Neural progenitor cell (in vitro differentiated cells): Measurements from ENCODE around the gene PMS1. TPM values are rescaled to one million over a fixed set of nuclear protein-coding genes. Genes with fewer than 3 reads are reported as not detected.

Experiments used
- DNase-seq: peaks from one replicate; pipeline ENCODE4 v3.0.0-alpha.2; 2016; ENCODE audit warnings: low spot score
- H2AFZ ChIP-seq: fragments of 200-600 bp; sonication (generic); replicated peaks from 2 replicates; pipeline ENCODE4 v1.6.1; 2016; ENCODE audit warnings: antibody characterized with exemption
- H3F3A ChIP-seq: fragments of 200-600 bp; sonication (generic); 2 replicates; pipeline ENCODE4 v1.6.1; 2016; ENCODE audit warnings: antibody characterized with exemption, low read depth
- H3K27ac ChIP-seq: fragments of 200-600 bp; sonication (generic); 2 replicates; pipeline ENCODE4 v1.5.1; 2016; ENCODE audit warnings: mild to moderate bottlenecking
- H3K27me3 ChIP-seq: fragments of 200-600 bp; sonication (generic); 2 replicates; pipeline ENCODE4 v1.6.1; 2016; ENCODE audit warnings: mild to moderate bottlenecking, moderate library complexity
- H3K36me3 ChIP-seq: fragments of 200-600 bp; sonication (generic); 2 replicates; pipeline ENCODE4 v1.5.1; 2016
- H3K4me1 ChIP-seq: fragments of 200-600 bp; sonication (generic); 2 replicates; pipeline ENCODE4 v1.6.1; 2016; ENCODE audit warnings: mixed run types
- H3K4me2 ChIP-seq: fragments of 200-600 bp; sonication (generic); 2 replicates; pipeline ENCODE4 v1.6.1; 2016
- H3K4me3 ChIP-seq: fragments of 200-600 bp; sonication (generic); 2 replicates; pipeline ENCODE4 v1.5.1; 2016
- H3K79me2 ChIP-seq: fragments of 200-600 bp; sonication (generic); 2 replicates; pipeline ENCODE4 v1.6.1; 2016; ENCODE audit warnings: low read depth
- H3K9ac ChIP-seq: fragments of 200-600 bp; sonication (generic); 2 replicates; pipeline ENCODE4 v1.6.1; 2016
- H3K9me3 ChIP-seq: fragments of 200-600 bp; sonication (generic); 2 replicates; pipeline ENCODE4 v1.5.1; 2016; ENCODE audit warnings: low read depth
- H4K20me1 ChIP-seq: fragments of 200-600 bp; sonication (generic); 2 replicates; pipeline ENCODE4 v1.6.1; 2016; ENCODE audit warnings: low read depth
- H3K27ac Mint-ChIP-seq: 3 replicates; pipeline ENCODE4 v1.8.0; 2021; ENCODE audit warnings: mixed read lengths
- H3K27me3 Mint-ChIP-seq: 2 replicates; pipeline ENCODE4 v1.8.0; 2022; ENCODE audit warnings: low read depth, mild to moderate bottlenecking, inconsistent platforms, moderate library complexity, mixed read lengths; ENCODE audit not compliant: insufficient read depth
- H3K36me3 Mint-ChIP-seq: 3 replicates; pipeline ENCODE4 v1.8.0; 2021; ENCODE audit warnings: mixed read lengths
- H3K4me1 Mint-ChIP-seq: 3 replicates; pipeline ENCODE4 v1.8.0; 2021; ENCODE audit warnings: mixed read lengths
- H3K4me3 Mint-ChIP-seq: 3 replicates; pipeline ENCODE4 v1.8.0; 2021; ENCODE audit warnings: mild to moderate bottlenecking, moderate library complexity, mixed read lengths
- H3K9me3 Mint-ChIP-seq: 3 replicates; pipeline ENCODE4 v1.8.0; 2020; ENCODE audit warnings: mixed read lengths
- EZH2 ChIP-seq: fragments of 200-600 bp; sonication (generic); IDR thresholded peaks from 2 replicates; pipeline ENCODE4 v1.6.1; 2017; ENCODE audit warnings: antibody characterized with exemption, mild to moderate bottlenecking, moderate library complexity
- EZH2phosphoT487 ChIP-seq: fragments of 200-600 bp; sonication (generic); IDR thresholded peaks from 2 replicates; pipeline ENCODE4 v1.6.1; 2017; ENCODE audit warnings: antibody characterized with exemption
- total RNA-seq: library from RNA; depleted of rRNA; stranded (reverse); fragments of >200 nt; gene quantifications from 2 replicates; pipeline ENCODE4 v1.2.3, GENCODE V29; 2015; ENCODE audit warnings: low replicate concordance
- TF ChIP-seq, protein P1 (sequence below): fragments of 200-600 bp; sonication (generic); IDR thresholded peaks from 2 replicates; pipeline ENCODE4 v1.5.1; 2017; ENCODE audit warnings: antibody characterized with exemption, mild to moderate bottlenecking

The PMS1 gene
- total RNA-seq, 1 donor from 2014 or later = 97.9 TPM

GRCh38 chr2:189851174-189851826 is 67.0 kb downstream of the PMS1 start:
- no peak for DNase-seq
- H3K4me3 Mint-ChIP-seq = no peak overlapping the region
- peaks cover 10% of the 10 kb centered on the region for H3K36me3 Mint-ChIP-seq
- Histone ChIP-seq H3K79me2 (no peaks in the 10 kb centered on the region), H3F3A (no peaks in the 10 kb centered on the region), H2AFZ (no peak overlapping the region), H4K20me1 (peaks cover 21% of the 10 kb centered on the region), H3K4me2 (no peak overlapping the region), H3K9me3 (no peaks in the 10 kb centered on the region), H3K9ac (no peak overlapping the region), H3K27me3 (no peaks in the 10 kb centered on the region), H3K27ac (no peak overlapping the region), H3K4me1 (peaks cover 27% of the 10 kb centered on the region), H3K36me3 (peaks cover 15% of the 10 kb centered on the region), H3K4me3 (no peak overlapping the region)
- H3K4me1 Mint-ChIP-seq = peaks cover 11% of the 10 kb centered on the region
- no peaks in the 10 kb centered on the region for H3K27me3 Mint-ChIP-seq
- H3K27ac Mint-ChIP-seq = no peak overlapping the region
- H3K9me3 Mint-ChIP-seq = no peaks in the 10 kb centered on the region
- TF ChIP-seq, protein P1, sequence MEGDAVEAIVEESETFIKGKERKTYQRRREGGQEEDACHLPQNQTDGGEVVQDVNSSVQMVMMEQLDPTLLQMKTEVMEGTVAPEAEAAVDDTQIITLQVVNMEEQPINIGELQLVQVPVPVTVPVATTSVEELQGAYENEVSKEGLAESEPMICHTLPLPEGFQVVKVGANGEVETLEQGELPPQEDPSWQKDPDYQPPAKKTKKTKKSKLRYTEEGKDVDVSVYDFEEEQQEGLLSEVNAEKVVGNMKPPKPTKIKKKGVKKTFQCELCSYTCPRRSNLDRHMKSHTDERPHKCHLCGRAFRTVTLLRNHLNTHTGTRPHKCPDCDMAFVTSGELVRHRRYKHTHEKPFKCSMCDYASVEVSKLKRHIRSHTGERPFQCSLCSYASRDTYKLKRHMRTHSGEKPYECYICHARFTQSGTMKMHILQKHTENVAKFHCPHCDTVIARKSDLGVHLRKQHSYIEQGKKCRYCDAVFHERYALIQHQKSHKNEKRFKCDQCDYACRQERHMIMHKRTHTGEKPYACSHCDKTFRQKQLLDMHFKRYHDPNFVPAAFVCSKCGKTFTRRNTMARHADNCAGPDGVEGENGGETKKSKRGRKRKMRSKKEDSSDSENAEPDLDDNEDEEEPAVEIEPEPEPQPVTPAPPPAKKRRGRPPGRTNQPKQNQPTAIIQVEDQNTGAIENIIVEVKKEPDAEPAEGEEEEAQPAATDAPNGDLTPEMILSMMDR = no peak
- TF ChIP-seq EZH2 = no peak
- no peak for TF ChIP-seq EZH2phosphoT487

DNA sequence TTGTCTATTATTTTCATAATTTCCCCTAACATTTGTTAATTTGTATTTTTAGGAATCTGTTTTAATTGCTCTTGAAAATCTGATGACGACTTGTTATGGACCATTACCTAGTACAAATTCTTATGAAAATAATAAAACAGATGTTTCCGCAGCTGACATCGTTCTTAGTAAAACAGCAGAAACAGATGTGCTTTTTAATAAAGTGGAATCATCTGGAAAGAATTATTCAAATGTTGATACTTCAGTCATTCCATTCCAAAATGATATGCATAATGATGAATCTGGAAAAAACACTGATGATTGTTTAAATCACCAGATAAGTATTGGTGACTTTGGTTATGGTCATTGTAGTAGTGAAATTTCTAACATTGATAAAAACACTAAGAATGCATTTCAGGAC is 69.9 kb downstream of the PMS1 start:
- no peak overlapping the region for H3K27ac Mint-ChIP-seq
- H3K27me3 ChIP-seq = no peaks in the 10 kb centered on the region
- H2AFZ ChIP-seq = no peak overlapping the region
- no peaks in the 10 kb centered on the region for H3K9me3 Mint-ChIP-seq
- no peak overlapping the region for H3K4me3 ChIP-seq
- H3K4me1 Mint-ChIP-seq = peaks cover 11% of the 10 kb centered on the region
- H3K36me3 ChIP-seq = peaks cover 20% of the 10 kb centered on the region
- H3F3A ChIP-seq = no peaks in the 10 kb centered on the region
- H3K9me3 ChIP-seq = no peaks in the 10 kb centered on the region
- no peak overlapping the region for H3K27ac ChIP-seq
- no peak for DNase-seq
- H3K27me3 Mint-ChIP-seq = no peaks in the 10 kb centered on the region
- H3K79me2 ChIP-seq = no peaks in the 10 kb centered on the region
- TF ChIP-seq EZH2 (no peak), EZH2phosphoT487 (no peak)
- TF ChIP-seq, protein P1 = no peak
- H4K20me1 ChIP-seq = peaks cover 13% of the 10 kb centered on the region
- H3K9ac ChIP-seq = no peak overlapping the region
- no peak overlapping the region for H3K4me2 ChIP-seq
- H3K4me1 ChIP-seq = peaks cover 23% of the 10 kb centered on the region
- H3K36me3 Mint-ChIP-seq = peaks cover 4% of the 10 kb centered on the region
- H3K4me3 Mint-ChIP-seq = no peak overlapping the region

DNA sequence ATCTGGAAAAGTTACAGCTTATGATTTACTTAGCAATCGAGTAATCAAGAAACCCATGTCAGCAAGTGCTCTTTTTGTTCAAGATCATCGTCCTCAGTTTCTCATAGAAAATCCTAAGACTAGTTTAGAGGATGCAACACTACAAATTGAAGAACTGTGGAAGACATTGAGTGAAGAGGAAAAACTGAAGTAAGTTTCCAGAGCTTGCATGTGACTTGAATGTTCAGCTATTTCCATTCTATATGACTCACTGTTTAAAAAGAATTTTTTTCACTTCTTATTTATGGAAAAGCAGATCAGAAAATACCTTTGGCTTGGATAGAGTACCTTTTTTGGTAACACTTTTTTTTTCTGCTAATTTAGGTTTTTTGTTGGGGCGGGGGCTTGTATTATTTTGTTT is 70.7 kb downstream of the PMS1 start:
- H3K36me3 ChIP-seq = peaks cover 20% of the 10 kb centered on the region
- no peak for DNase-seq
- Mint-ChIP-seq H3K9me3 (no peaks in the 10 kb centered on the region), H3K4me1 (peaks cover 11% of the 10 kb centered on the region), H3K27ac (no peak overlapping the region), H3K4me3 (no peak overlapping the region), H3K27me3 (no peaks in the 10 kb centered on the region), H3K36me3 (peaks cover 4% of the 10 kb centered on the region)
- no peak overlapping the region for H3K27ac ChIP-seq
- peaks cover 11% of the 10 kb centered on the region for H4K20me1 ChIP-seq
- no peak for TF ChIP-seq EZH2
- H3K9me3 ChIP-seq = no peaks in the 10 kb centered on the region
- H3K4me3 ChIP-seq = no peak overlapping the region
- H3K4me1 ChIP-seq = peaks cover 15% of the 10 kb centered on the region
- no peaks in the 10 kb centered on the region for H3K79me2 ChIP-seq
- H2AFZ ChIP-seq = no peak overlapping the region
- H3F3A ChIP-seq = no peaks in the 10 kb centered on the region
- H3K27me3 ChIP-seq = no peaks in the 10 kb centered on the region
- no peak overlapping the region for H3K4me2 ChIP-seq
- no peak overlapping the region for H3K9ac ChIP-seq

DNA sequence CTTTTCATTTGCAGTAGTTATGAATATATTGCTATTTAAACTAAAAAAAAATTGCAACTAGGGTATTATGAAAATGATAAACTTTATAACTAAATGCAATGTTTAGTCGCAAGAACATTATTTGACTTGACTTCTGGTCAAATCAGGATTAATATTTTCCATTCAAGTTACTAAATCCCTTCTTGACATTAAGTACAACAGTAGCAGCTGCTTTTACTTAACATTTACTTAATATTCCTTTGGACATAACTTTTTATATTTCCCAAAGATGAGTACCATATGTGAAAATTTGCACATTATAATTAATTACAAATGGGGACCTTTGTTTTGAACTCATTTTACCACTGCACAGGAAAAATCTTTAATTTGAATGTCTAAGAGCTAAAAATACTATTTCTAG is 74.0 kb downstream of the PMS1 start:
- H3K9ac ChIP-seq = no peak overlapping the region
- Mint-ChIP-seq H3K9me3 (no peaks in the 10 kb centered on the region), H3K27me3 (no peaks in the 10 kb centered on the region), H3K4me3 (no peak overlapping the region), H3K27ac (no peak overlapping the region), H3K4me1 (no peaks in the 10 kb centered on the region), H3K36me3 (peaks cover 10% of the 10 kb centered on the region)
- no peak overlapping the region for H3K4me2 ChIP-seq
- H3K4me1 ChIP-seq = no peaks in the 10 kb centered on the region
- no peak overlapping the region for H3K4me3 ChIP-seq
- peaks cover 17% of the 10 kb centered on the region for H3K36me3 ChIP-seq
- no peak for DNase-seq
- no peaks in the 10 kb centered on the region for H3K79me2 ChIP-seq
- H3K9me3 ChIP-seq = no peaks in the 10 kb centered on the region
- H2AFZ ChIP-seq = no peak overlapping the region
- no peaks in the 10 kb centered on the region for H4K20me1 ChIP-seq
- no peak for TF ChIP-seq EZH2phosphoT487
- no peak for TF ChIP-seq EZH2
- TF ChIP-seq, protein P1 = no peak
- no peaks in the 10 kb centered on the region for H3F3A ChIP-seq
- H3K27ac ChIP-seq = no peak overlapping the region
- H3K27me3 ChIP-seq = no peaks in the 10 kb centered on the region
